ENCODE data around the gene DUT. TPM values are rescaled to one million over a fixed set of nuclear protein-coding genes. Genes with fewer than 3 reads are reported as not detected.

The DUT gene
- total RNA-seq, 3 donors from 2014 or later, result 101 to 105 (median 105) TPM

DNA sequence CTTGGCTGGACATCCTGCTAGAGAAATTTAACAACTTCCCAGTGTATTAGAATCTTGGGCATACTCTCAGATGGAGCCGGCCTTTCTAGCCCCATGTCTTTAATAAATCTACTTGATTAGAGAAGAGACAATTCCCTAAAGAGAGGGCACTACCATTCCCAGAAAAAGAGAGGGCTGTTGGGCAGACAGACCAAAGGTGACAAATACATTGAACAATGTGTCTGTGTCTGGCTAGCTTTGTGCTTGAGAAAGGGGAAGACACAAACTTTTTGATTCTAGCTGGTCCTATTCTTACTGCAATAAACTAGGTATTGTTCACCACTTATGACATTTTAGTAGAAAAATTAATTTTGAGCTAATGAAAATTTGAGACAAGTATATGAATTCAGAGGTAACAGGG lies 57.7 kb downstream of the DUT start:
- H3K9me3 ChIP-seq, result no peaks in the 10 kb centered on the region
- DNase-seq (ENCODE audit: low spot score in 2 of 2), result no peak
- TF ChIP-seq POLR2A (IDR thresholded peaks at IDR 0.05) (no peak), POLR2AphosphoS5 (IDR thresholded peaks at IDR 0.05) (no peak)
- TF ChIP-seq, protein P1, sequence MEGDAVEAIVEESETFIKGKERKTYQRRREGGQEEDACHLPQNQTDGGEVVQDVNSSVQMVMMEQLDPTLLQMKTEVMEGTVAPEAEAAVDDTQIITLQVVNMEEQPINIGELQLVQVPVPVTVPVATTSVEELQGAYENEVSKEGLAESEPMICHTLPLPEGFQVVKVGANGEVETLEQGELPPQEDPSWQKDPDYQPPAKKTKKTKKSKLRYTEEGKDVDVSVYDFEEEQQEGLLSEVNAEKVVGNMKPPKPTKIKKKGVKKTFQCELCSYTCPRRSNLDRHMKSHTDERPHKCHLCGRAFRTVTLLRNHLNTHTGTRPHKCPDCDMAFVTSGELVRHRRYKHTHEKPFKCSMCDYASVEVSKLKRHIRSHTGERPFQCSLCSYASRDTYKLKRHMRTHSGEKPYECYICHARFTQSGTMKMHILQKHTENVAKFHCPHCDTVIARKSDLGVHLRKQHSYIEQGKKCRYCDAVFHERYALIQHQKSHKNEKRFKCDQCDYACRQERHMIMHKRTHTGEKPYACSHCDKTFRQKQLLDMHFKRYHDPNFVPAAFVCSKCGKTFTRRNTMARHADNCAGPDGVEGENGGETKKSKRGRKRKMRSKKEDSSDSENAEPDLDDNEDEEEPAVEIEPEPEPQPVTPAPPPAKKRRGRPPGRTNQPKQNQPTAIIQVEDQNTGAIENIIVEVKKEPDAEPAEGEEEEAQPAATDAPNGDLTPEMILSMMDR (IDR thresholded peaks at IDR 0.05), result no peak
- no peaks in the 10 kb centered on the region for H3K36me3 ChIP-seq
- H3K4me1 ChIP-seq, result no peaks in the 10 kb centered on the region
- intact Hi-C loops (cut with DNase I; ENCODE audit: low total_unique reads), result no loop called here
- peak overlapping the region; percentile 42 to 66 for H3K27ac ChIP-seq
- H3K27me3 ChIP-seq, result no peaks in the 10 kb centered on the region
- H3K4me3 ChIP-seq, result no peak overlapping the region

- Histone ChIP-seq H3K4me3 (no peak overlapping the region), H3K27ac (peak overlapping the region; percentile 42 to 66), H3K4me1 (peaks cover 0 to under 1% of the 10 kb centered on the region in 2 donors), H3K9me3 (no peaks in the 10 kb centered on the region), H3K36me3 (no peaks in the 10 kb centered on the region), H3K27me3 (no peaks in the 10 kb centered on the region)
- intact Hi-C loops (cut with DNase I; ENCODE audit: low total_unique reads), result no loop called here
- DNase-seq (ENCODE audit: low spot score in 2 of 2), result no peak
- no peak for TF ChIP-seq POLR2AphosphoS5 (IDR thresholded peaks at IDR 0.05)
- TF ChIP-seq, protein P1 (IDR thresholded peaks at IDR 0.05), result no peak
- TF ChIP-seq POLR2A (IDR thresholded peaks at IDR 0.05), result no peak
Observed at GRCh38 chr15:48389691-48390143, 58.5 kb downstream of the DUT start.

DNA sequence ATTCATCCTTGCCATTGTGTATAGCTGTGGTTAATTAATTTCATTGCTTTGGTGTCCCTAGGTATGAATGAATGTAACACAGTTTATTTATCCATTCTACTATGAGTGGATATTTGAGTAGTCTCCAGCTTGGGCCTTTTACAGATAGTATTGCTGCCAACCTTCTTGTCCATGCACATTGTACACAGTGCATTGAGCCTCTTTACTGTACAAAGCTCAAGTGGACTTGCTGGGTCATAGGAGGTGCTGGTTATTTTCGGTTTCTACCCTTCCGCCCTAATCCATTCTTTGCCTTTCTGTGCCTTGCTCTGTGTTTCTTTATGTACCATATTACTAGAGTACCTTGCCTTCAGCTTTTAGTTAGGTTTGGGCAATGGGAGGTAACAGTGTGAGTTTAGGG lies 60.7 kb downstream of the DUT start:
- Histone ChIP-seq H3K9me3 (no peaks in the 10 kb centered on the region), H3K4me1 (peaks cover 0 to 11% of the 10 kb centered on the region in 2 donors), H3K36me3 (no peaks in the 10 kb centered on the region), H3K27ac (peak overlapping the region; percentile 71 to 81), H3K27me3 (no peaks in the 10 kb centered on the region), H3K4me3 (no peak overlapping the region)
- intact Hi-C loops (cut with DNase I; ENCODE audit: low total_unique reads), result no loop called here
- TF ChIP-seq POLR2AphosphoS5 (IDR thresholded peaks at IDR 0.05) (no peak), POLR2A (IDR thresholded peaks at IDR 0.05) (no peak)
- TF ChIP-seq, protein P1 (IDR thresholded peaks at IDR 0.05), result no peak
- no peak for DNase-seq (ENCODE audit: low spot score in 2 of 2)

DNA sequence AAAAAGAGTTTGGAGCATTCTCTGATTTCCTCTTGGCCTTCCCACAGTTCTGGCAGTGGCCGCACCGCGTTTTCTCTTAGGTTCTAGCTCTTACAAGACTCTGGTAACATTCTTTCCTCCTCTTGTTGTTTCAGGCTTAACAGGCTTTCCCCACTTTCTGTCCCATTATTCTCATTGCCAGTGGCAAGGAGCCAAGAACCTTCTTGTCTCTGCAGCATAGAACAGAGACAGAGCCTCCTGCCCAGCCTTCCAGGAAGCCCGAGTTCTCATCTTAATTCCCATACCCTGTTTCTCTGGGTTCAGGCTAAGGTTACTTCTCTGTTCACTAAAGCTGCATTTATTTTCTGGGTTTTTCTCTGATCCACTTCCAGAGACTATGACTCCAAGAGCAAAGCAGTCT lies 61.1 kb downstream of the DUT start:
- TF ChIP-seq POLR2AphosphoS5 (IDR thresholded peaks at IDR 0.05), result peak in 2 of 3 donors; percentile 13 to 66
- TF ChIP-seq, protein P1 (IDR thresholded peaks at IDR 0.05), result no peak
- DNase-seq (ENCODE audit: low spot score in 2 of 2), result peak in 1 of 2 donors; percentile 44
- H3K27me3 ChIP-seq, result no peaks in the 10 kb centered on the region
- H3K36me3 ChIP-seq, result no peaks in the 10 kb centered on the region
- intact Hi-C loops (cut with DNase I; ENCODE audit: low total_unique reads), result no loop called here
- peak overlapping the region; percentile 71 to 81 for H3K27ac ChIP-seq
- H3K9me3 ChIP-seq, result no peaks in the 10 kb centered on the region
- H3K4me1 ChIP-seq, result peaks cover 0 to 11% of the 10 kb centered on the region in 2 donors
- H3K4me3 ChIP-seq, result no peak overlapping the region

Other genes with a start within 250 kb of the DUT start
- not detected for gene SLC24A5, start 210.4 kb upstream of the DUT start, total RNA-seq
- gene MYEF2, start 153.1 kb upstream of the DUT start, total RNA-seq, result 10 to 100 TPM in 2 of 3 donors, 1 to 10 TPM in 1; 4.8 to 29.4 (median 19.3) TPM
- not detected for gene CTXN2, start 139.8 kb upstream of the DUT start, total RNA-seq
- under 1 TPM in 1 of 3 donors, not detected in 2; under 0.01 TPM for gene SLC12A1, start 125.1 kb upstream of the DUT start, total RNA-seq

All from breast epithelium (tissue), 4 donors.